ENCODE measurements around the gene PRXL2A. TPM values are rescaled to one million over a fixed set of nuclear protein-coding genes. Genes with fewer than 3 reads are reported as not detected.

PRXL2A gene
- total and polyA plus RNA-seq, 4 donors = 69.7 to 161 (median 137) TPM

- H3K4me3 ChIP-seq (ENCODE audit: low read depth, low read length) = peak overlapping the region; percentile 80
- DNase-seq (ENCODE audit: low read depth in 4 of 6, low spot score in 6 of 6) = no peak
- peaks cover 3% of the 10 kb centered on the region for H3K36me3 ChIP-seq (ENCODE audit: control insufficient read depth, insufficient read depth, low read length)
- H3K27ac ChIP-seq (ENCODE audit: low read depth, low read length) = peak overlapping the region; percentile 93
- H3K9me3 ChIP-seq (ENCODE audit: control insufficient read depth, insufficient read depth, low read length) = no peaks in the 10 kb centered on the region
- H3K27me3 ChIP-seq (ENCODE audit: control insufficient read depth, insufficient read depth, low read length) = no peaks in the 10 kb centered on the region
- H3K4me1 ChIP-seq (ENCODE audit: control insufficient read depth, insufficient read depth, low read length) = peaks cover 50% of the 10 kb centered on the region
- 1% methylated on average over 8 of the region's 12 CpGs for WGBS (ENCODE audit: insufficient coverage)
Observed at GRCh38 chr10:80409121-80409520, 770 bp downstream of the PRXL2A start.

GRCh38 chr10:80410122-80410521 is 1.8 kb downstream of the PRXL2A start:
- Histone ChIP-seq H3K27me3 (ENCODE audit: control insufficient read depth, insufficient read depth, low read length) (no peaks in the 10 kb centered on the region), H3K36me3 (ENCODE audit: control insufficient read depth, insufficient read depth, low read length) (peaks cover 3% of the 10 kb centered on the region), H3K27ac (ENCODE audit: low read depth, low read length) (peak overlapping the region; percentile 47), H3K4me3 (ENCODE audit: low read depth, low read length) (peak overlapping the region; percentile 80), H3K9me3 (ENCODE audit: control insufficient read depth, insufficient read depth, low read length) (no peaks in the 10 kb centered on the region), H3K4me1 (ENCODE audit: control insufficient read depth, insufficient read depth, low read length) (peaks cover 56% of the 10 kb centered on the region)
- DNase-seq (ENCODE audit: low read depth in 4 of 6, low spot score in 6 of 6) = no peak
- 31% methylated on average over 2 of the region's 2 CpGs for WGBS (ENCODE audit: insufficient coverage)

- H3K4me3 ChIP-seq (ENCODE audit: low read depth, low read length) = peak overlapping the region; percentile 80
- no peak overlapping the region for H3K27ac ChIP-seq (ENCODE audit: low read depth, low read length)
- H3K27me3 ChIP-seq (ENCODE audit: control insufficient read depth, insufficient read depth, low read length) = no peaks in the 10 kb centered on the region
- WGBS (ENCODE audit: insufficient coverage) = 83% methylated on average over 1 of the region's 5 CpGs
- DNase-seq (ENCODE audit: low read depth in 4 of 6, low spot score in 6 of 6) = peak in 1 of 6 donors; percentile 35
- H3K9me3 ChIP-seq (ENCODE audit: control insufficient read depth, insufficient read depth, low read length) = no peaks in the 10 kb centered on the region
- H3K36me3 ChIP-seq (ENCODE audit: control insufficient read depth, insufficient read depth, low read length) = peaks cover 5% of the 10 kb centered on the region
- peaks cover 62% of the 10 kb centered on the region for H3K4me1 ChIP-seq (ENCODE audit: control insufficient read depth, insufficient read depth, low read length)
Observed at GRCh38 chr10:80410578-80411145, 2.3 kb downstream of the PRXL2A start.

- no peaks in the 10 kb centered on the region for H3K27me3 ChIP-seq (ENCODE audit: control insufficient read depth, insufficient read depth, low read length)
- 51% methylated on average over 2 of the region's 2 CpGs for WGBS (ENCODE audit: insufficient coverage)
- peaks cover 5% of the 10 kb centered on the region for H3K36me3 ChIP-seq (ENCODE audit: control insufficient read depth, insufficient read depth, low read length)
- H3K9me3 ChIP-seq (ENCODE audit: control insufficient read depth, insufficient read depth, low read length) = no peaks in the 10 kb centered on the region
- H3K4me3 ChIP-seq (ENCODE audit: low read depth, low read length) = no peak overlapping the region
- H3K4me1 ChIP-seq (ENCODE audit: control insufficient read depth, insufficient read depth, low read length) = peaks cover 66% of the 10 kb centered on the region
- peak overlapping the region; percentile 6 for H3K27ac ChIP-seq (ENCODE audit: low read depth, low read length)
- no peak for DNase-seq (ENCODE audit: low read depth in 4 of 6, low spot score in 6 of 6)
Observed at GRCh38 chr10:80411267-80411668, 2.9 kb downstream of the PRXL2A start.

- H3K36me3 ChIP-seq (ENCODE audit: control insufficient read depth, insufficient read depth, low read length) = peaks cover 5% of the 10 kb centered on the region
- no peak overlapping the region for H3K4me3 ChIP-seq (ENCODE audit: low read depth, low read length)
- no CpG with 5 or more reads among the region's 1 CpG for WGBS (ENCODE audit: insufficient coverage)
- no peaks in the 10 kb centered on the region for H3K9me3 ChIP-seq (ENCODE audit: control insufficient read depth, insufficient read depth, low read length)
- H3K27me3 ChIP-seq (ENCODE audit: control insufficient read depth, insufficient read depth, low read length) = no peaks in the 10 kb centered on the region
- H3K4me1 ChIP-seq (ENCODE audit: control insufficient read depth, insufficient read depth, low read length) = peaks cover 70% of the 10 kb centered on the region
- peak overlapping the region; percentile 6 for H3K27ac ChIP-seq (ENCODE audit: low read depth, low read length)
- DNase-seq (ENCODE audit: low read depth in 4 of 6, low spot score in 6 of 6) = no peak
Observed at GRCh38 chr10:80411681-80412220, 3.4 kb downstream of the PRXL2A start.

- WGBS (ENCODE audit: insufficient coverage) = 74% methylated on average over 3 of the region's 5 CpGs
- Histone ChIP-seq H3K36me3 (ENCODE audit: control insufficient read depth, insufficient read depth, low read length) (peaks cover 5% of the 10 kb centered on the region), H3K27me3 (ENCODE audit: control insufficient read depth, insufficient read depth, low read length) (no peaks in the 10 kb centered on the region), H3K4me3 (ENCODE audit: low read depth, low read length) (no peak overlapping the region), H3K27ac (ENCODE audit: low read depth, low read length) (peak overlapping the region; percentile 73), H3K4me1 (ENCODE audit: control insufficient read depth, insufficient read depth, low read length) (peaks cover 70% of the 10 kb centered on the region), H3K9me3 (ENCODE audit: control insufficient read depth, insufficient read depth, low read length) (no peaks in the 10 kb centered on the region)
- no peak for DNase-seq (ENCODE audit: low read depth in 4 of 6, low spot score in 6 of 6)
Observed at GRCh38 chr10:80412486-80412885, 4.1 kb downstream of the PRXL2A start.

GRCh38 chr10:80413271-80413996 is 5.1 kb downstream of the PRXL2A start:
- no peak overlapping the region for H3K4me3 ChIP-seq (ENCODE audit: low read depth, low read length)

GRCh38 chr10:80414142-80414895 is 6.0 kb downstream of the PRXL2A start:
- peak overlapping the region; percentile 58 for H3K27ac ChIP-seq (ENCODE audit: low read depth, low read length)
- peaks cover 60% of the 10 kb centered on the region for H3K4me1 ChIP-seq (ENCODE audit: control insufficient read depth, insufficient read depth, low read length)
- 77% methylated on average over 5 of the region's 7 CpGs for WGBS (ENCODE audit: insufficient coverage)
- no peak for DNase-seq (ENCODE audit: low read depth in 4 of 6, low spot score in 6 of 6)
- H3K36me3 ChIP-seq (ENCODE audit: control insufficient read depth, insufficient read depth, low read length) = peaks cover 5% of the 10 kb centered on the region
- H3K9me3 ChIP-seq (ENCODE audit: control insufficient read depth, insufficient read depth, low read length) = no peaks in the 10 kb centered on the region
- H3K27me3 ChIP-seq (ENCODE audit: control insufficient read depth, insufficient read depth, low read length) = no peaks in the 10 kb centered on the region
- H3K4me3 ChIP-seq (ENCODE audit: low read depth, low read length) = no peak overlapping the region

More at GRCh38 chr10:80413271-80413996, 5.1 kb downstream of the PRXL2A start:
- Histone ChIP-seq H3K36me3 (ENCODE audit: control insufficient read depth, insufficient read depth, low read length) (peaks cover 5% of the 10 kb centered on the region), H3K27ac (ENCODE audit: low read depth, low read length) (peak overlapping the region; percentile 73), H3K4me1 (ENCODE audit: control insufficient read depth, insufficient read depth, low read length) (peaks cover 63% of the 10 kb centered on the region), H3K9me3 (ENCODE audit: control insufficient read depth, insufficient read depth, low read length) (no peaks in the 10 kb centered on the region), H3K27me3 (ENCODE audit: control insufficient read depth, insufficient read depth, low read length) (no peaks in the 10 kb centered on the region)
- 62% methylated on average over 9 of the region's 12 CpGs for WGBS (ENCODE audit: insufficient coverage)
- DNase-seq (ENCODE audit: low read depth in 4 of 6, low spot score in 6 of 6) = peak in 1 of 6 donors; percentile 60

GRCh38 chr10:80415734-80416478 is 7.6 kb downstream of the PRXL2A start:
- H3K9me3 ChIP-seq (ENCODE audit: control insufficient read depth, insufficient read depth, low read length) = no peaks in the 10 kb centered on the region
- peak overlapping the region; percentile 74 for H3K27ac ChIP-seq (ENCODE audit: low read depth, low read length)
- peaks cover 13% of the 10 kb centered on the region for H3K36me3 ChIP-seq (ENCODE audit: control insufficient read depth, insufficient read depth, low read length)
- 69% methylated on average over 3 of the region's 3 CpGs for WGBS (ENCODE audit: insufficient coverage)
- H3K27me3 ChIP-seq (ENCODE audit: control insufficient read depth, insufficient read depth, low read length) = no peaks in the 10 kb centered on the region
- no peak overlapping the region for H3K4me3 ChIP-seq (ENCODE audit: low read depth, low read length)
- H3K4me1 ChIP-seq (ENCODE audit: control insufficient read depth, insufficient read depth, low read length) = peaks cover 50% of the 10 kb centered on the region
- no peak for DNase-seq (ENCODE audit: low read depth in 4 of 6, low spot score in 6 of 6)

All from spinal cord (tissue), 10 donors.